DMS153 treated with DMSO at 0.1 percent for 48 hours (cell line): ENCODE measurements around the gene ENTHD1.

ENCODE experiments used
- DNase-seq: peaks from one replicate; lab custom pipeline; 2025; ENCODE audit not compliant: unreplicated experiment; lab: John Stamatoyannopoulos, UW

ENTHD1 gene

GRCh38 chr22:39693943-39694500 is 199.5 kb downstream of the ENTHD1 start:
- no peak for DNase-seq
